Neural crest cell (in vitro differentiated cells): Measurements from ENCODE around the gene DRC1. TPM values are rescaled to one million over a fixed set of nuclear protein-coding genes. Genes with fewer than 3 reads are reported as not detected.

Source experiments
- DNase-seq: peaks from one replicate; pipeline ENCODE4 v3.0.0; 2021; ENCODE audit warnings: low read depth, mixed read lengths, low spot score
- H3K27ac Mint-ChIP-seq: one replicate; pipeline ENCODE4 v1.8.0; 2021; ENCODE audit warnings: mild to moderate bottlenecking, mixed read lengths; ENCODE audit not compliant: unreplicated experiment
- H3K27me3 Mint-ChIP-seq: 2 replicates; pipeline ENCODE4 v1.8.0; 2021; ENCODE audit warnings: low read depth, mild to moderate bottlenecking, mixed read lengths
- H3K36me3 Mint-ChIP-seq: 2 replicates; pipeline ENCODE4 v1.8.0; 2021; ENCODE audit warnings: low read depth, mild to moderate bottlenecking, mixed read lengths
- H3K4me1 Mint-ChIP-seq: 2 replicates; pipeline ENCODE4 v1.8.0; 2021; ENCODE audit warnings: mixed read lengths
- H3K4me3 Mint-ChIP-seq: one replicate; pipeline ENCODE4 v1.8.0; 2021; ENCODE audit warnings: mild to moderate bottlenecking, mixed read lengths
- H3K9me3 Mint-ChIP-seq: 2 replicates; pipeline ENCODE4 v1.8.0; 2021; ENCODE audit warnings: mixed read lengths
- total RNA-seq: library from RNA; stranded (reverse); gene quantifications from 2 replicates; pipeline ENCODE4 v1.2.1, GENCODE V29; 2021
- TF ChIP-seq, protein P1 (sequence below): fragments of 200-600 bp; sonication (generic); conservative IDR thresholded peaks from 2 replicates; pipeline ENCODE4 v1.5.0; 2021; ENCODE audit warnings: antibody characterized with exemption, mild to moderate bottlenecking

DRC1 gene
- total RNA-seq, 1 donor from 2014 or later, result 0.30 TPM

DNA sequence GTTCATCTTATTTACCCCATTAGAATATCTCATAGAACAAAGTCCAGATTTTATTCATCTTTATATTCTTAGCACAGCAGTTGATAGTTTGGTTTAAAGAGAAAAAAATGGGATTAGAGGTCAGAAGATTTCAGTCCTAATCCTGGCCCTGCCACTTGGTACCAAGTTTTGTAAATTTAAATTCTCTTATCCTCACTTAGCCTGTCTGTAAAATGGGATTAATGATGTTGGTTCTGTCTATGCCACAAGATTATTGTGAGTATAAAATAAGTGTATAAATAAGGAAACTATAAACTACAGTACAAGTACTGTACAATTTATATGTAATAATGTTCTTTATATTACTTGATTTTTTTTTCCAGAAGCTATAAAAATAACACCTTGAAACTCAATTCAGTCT is 17.1 kb upstream of the DRC1 start:
- Mint-ChIP-seq H3K4me1 (peaks cover 9% of the 10 kb centered on the region), H3K36me3 (peaks cover 3% of the 10 kb centered on the region), H3K27ac (no peak overlapping the region), H3K27me3 (no peaks in the 10 kb centered on the region), H3K9me3 (no peaks in the 10 kb centered on the region), H3K4me3 (no peak overlapping the region)
- TF ChIP-seq, protein P1, sequence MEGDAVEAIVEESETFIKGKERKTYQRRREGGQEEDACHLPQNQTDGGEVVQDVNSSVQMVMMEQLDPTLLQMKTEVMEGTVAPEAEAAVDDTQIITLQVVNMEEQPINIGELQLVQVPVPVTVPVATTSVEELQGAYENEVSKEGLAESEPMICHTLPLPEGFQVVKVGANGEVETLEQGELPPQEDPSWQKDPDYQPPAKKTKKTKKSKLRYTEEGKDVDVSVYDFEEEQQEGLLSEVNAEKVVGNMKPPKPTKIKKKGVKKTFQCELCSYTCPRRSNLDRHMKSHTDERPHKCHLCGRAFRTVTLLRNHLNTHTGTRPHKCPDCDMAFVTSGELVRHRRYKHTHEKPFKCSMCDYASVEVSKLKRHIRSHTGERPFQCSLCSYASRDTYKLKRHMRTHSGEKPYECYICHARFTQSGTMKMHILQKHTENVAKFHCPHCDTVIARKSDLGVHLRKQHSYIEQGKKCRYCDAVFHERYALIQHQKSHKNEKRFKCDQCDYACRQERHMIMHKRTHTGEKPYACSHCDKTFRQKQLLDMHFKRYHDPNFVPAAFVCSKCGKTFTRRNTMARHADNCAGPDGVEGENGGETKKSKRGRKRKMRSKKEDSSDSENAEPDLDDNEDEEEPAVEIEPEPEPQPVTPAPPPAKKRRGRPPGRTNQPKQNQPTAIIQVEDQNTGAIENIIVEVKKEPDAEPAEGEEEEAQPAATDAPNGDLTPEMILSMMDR, result no peak
- no peak for DNase-seq

DNA sequence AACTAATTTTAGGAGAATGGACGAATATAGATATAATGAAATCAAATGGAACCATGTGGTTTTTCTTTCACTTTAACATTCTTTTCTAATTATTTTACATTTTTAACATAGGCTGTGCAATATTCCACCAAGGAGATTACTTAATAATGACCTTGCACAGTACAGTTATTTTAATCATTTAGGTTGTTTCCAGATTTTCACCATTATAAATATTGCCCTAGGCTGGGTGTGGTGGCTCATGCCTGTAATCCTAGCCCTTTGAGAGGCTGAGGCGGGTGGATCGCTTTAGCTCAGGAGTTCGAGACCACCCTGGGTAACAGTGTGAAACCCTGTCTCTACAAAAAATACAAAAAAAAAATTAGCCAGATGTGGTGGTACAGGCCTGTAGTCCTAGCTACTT is 14.5 kb upstream of the DRC1 start:
- DNase-seq, result no peak
- no peak overlapping the region for H3K27ac Mint-ChIP-seq
- TF ChIP-seq, protein P1, result no peak
- H3K9me3 Mint-ChIP-seq, result no peaks in the 10 kb centered on the region
- no peaks in the 10 kb centered on the region for H3K27me3 Mint-ChIP-seq
- H3K4me1 Mint-ChIP-seq, result peaks cover 9% of the 10 kb centered on the region
- peaks cover 3% of the 10 kb centered on the region for H3K36me3 Mint-ChIP-seq
- no peak overlapping the region for H3K4me3 Mint-ChIP-seq

DNA sequence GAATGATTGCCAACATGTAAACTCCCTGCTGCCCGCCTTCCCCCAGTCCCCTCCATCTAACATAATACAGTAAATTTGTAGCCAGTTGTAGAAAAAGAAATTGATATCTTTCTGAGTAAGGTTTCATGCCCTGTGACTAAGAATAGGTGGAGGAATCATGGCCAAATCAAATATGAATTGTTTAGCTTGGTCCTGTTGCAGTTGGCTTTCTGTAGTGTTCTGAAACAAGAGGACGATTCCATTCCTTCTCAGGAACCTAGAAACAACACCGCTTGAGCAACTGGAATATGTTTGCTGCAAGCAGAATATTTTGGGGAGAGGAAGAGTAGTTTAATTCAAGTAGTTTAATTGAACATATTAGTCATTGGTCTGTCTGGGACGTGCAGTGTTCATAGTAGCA is 7.0 kb upstream of the DRC1 start:
- H3K4me1 Mint-ChIP-seq, result peaks cover 5% of the 10 kb centered on the region
- H3K27me3 Mint-ChIP-seq, result no peaks in the 10 kb centered on the region
- TF ChIP-seq, protein P1, result no peak
- H3K9me3 Mint-ChIP-seq, result no peaks in the 10 kb centered on the region
- H3K4me3 Mint-ChIP-seq, result no peak overlapping the region
- no peak overlapping the region for H3K27ac Mint-ChIP-seq
- DNase-seq, result no peak
- H3K36me3 Mint-ChIP-seq, result no peaks in the 10 kb centered on the region

DNA sequence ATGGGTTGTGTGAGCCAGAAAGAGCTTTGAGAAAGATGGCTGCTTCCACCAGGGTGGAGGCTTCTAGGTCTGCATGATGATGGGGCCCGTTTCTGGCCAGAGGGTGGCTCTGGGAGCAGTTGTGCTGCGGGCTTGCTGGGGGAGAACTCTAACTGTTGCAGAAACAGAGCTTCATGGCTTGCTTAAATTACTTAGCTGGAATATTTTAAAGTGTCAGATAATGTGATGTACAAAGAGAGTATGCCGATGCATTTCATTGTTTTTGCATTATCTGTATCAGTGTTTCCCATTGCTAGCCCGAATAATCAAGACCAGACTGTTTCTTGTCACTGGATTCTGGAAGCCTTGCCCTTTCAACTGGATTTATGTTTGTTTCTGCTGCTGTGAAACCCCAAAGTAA is 6.3 kb upstream of the DRC1 start:
- H3K36me3 Mint-ChIP-seq, result no peaks in the 10 kb centered on the region
- no peaks in the 10 kb centered on the region for H3K9me3 Mint-ChIP-seq
- no peaks in the 10 kb centered on the region for H3K27me3 Mint-ChIP-seq
- no peak overlapping the region for H3K27ac Mint-ChIP-seq
- TF ChIP-seq, protein P1, result no peak
- peaks cover 8% of the 10 kb centered on the region for H3K4me1 Mint-ChIP-seq
- no peak for DNase-seq
- no peak overlapping the region for H3K4me3 Mint-ChIP-seq

DNA sequence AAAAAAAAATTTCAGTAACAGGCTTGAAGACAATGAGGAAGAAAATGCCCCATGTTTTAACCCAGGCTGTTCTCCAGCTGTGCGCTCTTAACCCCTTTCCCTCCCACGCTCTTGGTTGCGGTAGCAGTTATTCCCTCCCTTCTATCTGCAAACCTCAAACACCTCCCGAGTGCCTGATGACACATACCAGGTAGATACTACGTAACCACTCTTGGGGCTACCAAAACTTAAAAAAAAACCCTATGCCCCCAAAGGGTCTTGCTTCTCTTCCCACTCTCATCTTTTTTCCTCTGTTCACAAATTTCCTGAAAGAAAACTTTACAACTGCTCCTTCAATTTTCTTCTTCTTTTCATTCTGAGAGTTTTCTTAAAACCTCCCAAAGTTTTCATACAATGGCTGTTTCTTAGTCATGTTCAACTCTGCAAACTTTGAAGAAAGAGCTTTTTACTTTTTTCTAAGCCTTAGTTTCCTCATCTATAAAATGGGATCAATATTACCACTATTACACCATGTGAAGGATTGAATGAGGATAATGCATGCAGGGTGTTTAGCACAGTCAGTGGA is 4.9 kb upstream of the DRC1 start:
- no peak for DNase-seq
- no peaks in the 10 kb centered on the region for H3K9me3 Mint-ChIP-seq
- no peak overlapping the region for H3K4me3 Mint-ChIP-seq
- TF ChIP-seq, protein P1, result no peak
- no peak overlapping the region for H3K27ac Mint-ChIP-seq
- no peaks in the 10 kb centered on the region for H3K36me3 Mint-ChIP-seq
- H3K27me3 Mint-ChIP-seq, result no peaks in the 10 kb centered on the region
- peaks cover 13% of the 10 kb centered on the region for H3K4me1 Mint-ChIP-seq
